IMR-90 (cell line): ENCODE measurements around the gene CHRNA7. TPM values are rescaled to one million over a fixed set of nuclear protein-coding genes. Genes with fewer than 3 reads are reported as not detected.

Experiments
- ATAC-seq: fragments of 200-7000 bp; cut with Tn5 transposase; 2 replicates; pipeline ENCODE4 v1.9.1; 2020; ENCODE audit warnings: low read depth, mild to moderate bottlenecking, moderate library complexity
- BruUV-seq: library from RNA; stranded (reverse); fragments of 400-500 nt; replicated peaks from 2 replicates; lab custom pipeline; 2021; lab: Mats Ljungman, UMichigan
- CTCF ChIA-PET: fragments of 300-600 bp; formaldehyde crosslinking; extraction: SDS; loops from one replicate; lab custom pipeline; 2021; ENCODE audit warnings: antibody characterized with exemption; lab: Yijun Ruan, JAX
- POLR2A ChIA-PET: fragments of 300-600 bp; sonication (Branson Sonifier 250); formaldehyde crosslinking; loops from one replicate; lab custom pipeline; 2022; ENCODE audit warnings: antibody characterized with exemption; ENCODE audit not compliant: unreplicated experiment; lab: Charles Lee
- DNase-seq: peaks from one replicate; pipeline ENCODE4 v3.0.0; 2013
- H2AFZ ChIP-seq: replicated peaks from 2 replicates; pipeline ENCODE3; 2013; ENCODE audit warnings: low read length, mild to moderate bottlenecking; ENCODE audit not compliant: poor library complexity
- H2AK5ac ChIP-seq: 2 replicates; pipeline ENCODE4 v1.6.1; 2013; ENCODE audit warnings: low read depth, low read length, inconsistent platforms
- H2AK9ac ChIP-seq: replicated peaks from 2 replicates; pipeline ENCODE3; 2013; ENCODE audit warnings: mild to moderate bottlenecking, low read depth, low read length, moderate library complexity; ENCODE audit not compliant: poor library complexity
- H2BK120ac ChIP-seq: 2 replicates; pipeline ENCODE4 v1.6.1; 2013; ENCODE audit warnings: low read depth, low read length, inconsistent platforms
- H2BK15ac ChIP-seq: 3 replicates; pipeline ENCODE4 v1.6.1; 2013; ENCODE audit warnings: low read depth, low read length, inconsistent platforms
- H2BK20ac ChIP-seq: 2 replicates; pipeline ENCODE4 v1.6.1; 2013; ENCODE audit warnings: low read depth, mild to moderate bottlenecking, inconsistent platforms, low read length, moderate library complexity
- H2BK5ac ChIP-seq: 2 replicates; pipeline ENCODE4 v1.6.1; 2013; ENCODE audit warnings: mild to moderate bottlenecking, low read depth, low read length, inconsistent platforms; ENCODE audit not compliant: poor library complexity, severe bottlenecking
- H3K14ac ChIP-seq: replicated peaks from 2 replicates; pipeline ENCODE4 v1.6.1; 2013; ENCODE audit warnings: low read depth, low read length, inconsistent platforms
- H3K18ac ChIP-seq: 2 replicates; pipeline ENCODE4 v1.6.1; 2013; ENCODE audit warnings: low read depth, low read length, control low read depth
- H3K23ac ChIP-seq: 2 replicates; pipeline ENCODE4 v1.6.1; 2013; ENCODE audit warnings: low read depth, low read length, inconsistent platforms
- H3K27ac ChIP-seq: 2 replicates; pipeline ENCODE4 v1.5.1; 2013; ENCODE audit warnings: mild to moderate bottlenecking, control low read depth, low read length; ENCODE audit not compliant: insufficient read depth
- H3K27me3 ChIP-seq: 2 replicates; pipeline ENCODE4 v1.6.1; 2013; ENCODE audit warnings: low read length; ENCODE audit not compliant: control insufficient read depth, insufficient read depth
- H3K36me3 ChIP-seq: 2 replicates; pipeline ENCODE4 v1.6.1; 2013; ENCODE audit warnings: low read length, mixed read lengths; ENCODE audit not compliant: control insufficient read depth, insufficient read depth
- H3K4ac ChIP-seq: 2 replicates; pipeline ENCODE4 v1.6.1; 2013; ENCODE audit warnings: low read depth, low read length, inconsistent platforms
- H3K4me1 ChIP-seq: 2 replicates; pipeline ENCODE4 v1.6.1; 2013; ENCODE audit warnings: low read length, mixed read lengths; ENCODE audit not compliant: control insufficient read depth, insufficient read depth
- H3K4me2 ChIP-seq: 2 replicates; pipeline ENCODE4 v1.6.1; 2013; ENCODE audit warnings: low read depth, mild to moderate bottlenecking, control low read depth, low read length, moderate library complexity
- H3K4me3 ChIP-seq: 2 replicates; pipeline ENCODE4 v1.5.1; 2013; ENCODE audit warnings: low read depth, mild to moderate bottlenecking, control low read depth, low read length, moderate library complexity; ENCODE audit not compliant: insufficient read depth
- H3K56ac ChIP-seq: 2 replicates; pipeline ENCODE4 v1.6.1; 2013; ENCODE audit warnings: low read length, inconsistent platforms; ENCODE audit not compliant: insufficient read depth; ENCODE audit errors: extremely low read depth
- H3K79me1 ChIP-seq, 2 experiments: 2 replicates each; pipeline ENCODE4 v1.6.1; 2013; ENCODE audit warnings: low read length in 2 of 2, inconsistent platforms in 1 of 2, low read depth in 1 of 2
- H3K9ac ChIP-seq: 2 replicates; pipeline ENCODE4 v1.6.1; 2013; ENCODE audit warnings: low read depth, low read length, control low read depth
- H3K9me1 ChIP-seq: 2 replicates; pipeline ENCODE4 v1.6.1; 2013; ENCODE audit warnings: low read length, inconsistent platforms; ENCODE audit not compliant: insufficient read depth
- H3K9me3 ChIP-seq: 2 replicates; pipeline ENCODE4 v1.6.1; 2013; ENCODE audit warnings: low read length; ENCODE audit not compliant: control insufficient read depth, insufficient read depth
- H4K20me1 ChIP-seq: 2 replicates; pipeline ENCODE4 v1.6.1; 2013; ENCODE audit warnings: low read length, inconsistent platforms; ENCODE audit not compliant: insufficient read depth
- H4K5ac ChIP-seq: 2 replicates; pipeline ENCODE4 v1.6.1; 2013; ENCODE audit warnings: mild to moderate bottlenecking, low read depth, low read length, control low read depth
- H4K8ac ChIP-seq, 2 experiments: 2 replicates each; pipeline ENCODE4 v1.6.1; 2013; ENCODE audit warnings: low read depth in 2 of 2, low read length in 2 of 2, control low read depth in 1 of 2, inconsistent platforms in 1 of 2
- H4K91ac ChIP-seq: 2 replicates; pipeline ENCODE4 v1.6.1; 2013; ENCODE audit warnings: low read depth, low read length, inconsistent platforms; ENCODE audit not compliant: insufficient read depth
- BHLHE40 ChIP-seq: fragments of 150-350 bp; IDR thresholded peaks from 2 replicates; pipeline ENCODE4 v1.6.1; 2016; ENCODE audit warnings: mild to moderate bottlenecking, low read depth, low read length
- CEBPB ChIP-seq: IDR thresholded peaks from 2 replicates; pipeline ENCODE4 v1.6.1; 2012; ENCODE audit warnings: low read depth, low read length, improper control_type of control experiment
- CTCF ChIP-seq: conservative IDR thresholded peaks from 2 replicates; pipeline ENCODE4 v1.5.1; 2012; ENCODE audit warnings: mild to moderate bottlenecking, low read depth, low read length, improper control_type of control experiment
- MAFK ChIP-seq: IDR thresholded peaks from 2 replicates; pipeline ENCODE4 v1.6.1; 2012; ENCODE audit warnings: low read depth, low read length, improper control_type of control experiment
- MAZ ChIP-seq: IDR thresholded peaks from 2 replicates; pipeline ENCODE4 v1.6.1; 2012; ENCODE audit warnings: low read depth, mild to moderate bottlenecking, low read length, improper control_type of control experiment, moderate library complexity, borderline replicate concordance
- MXI1 ChIP-seq: IDR thresholded peaks from 2 replicates; pipeline ENCODE4 v1.6.1; 2012; ENCODE audit warnings: low read depth, mild to moderate bottlenecking, low read length, moderate library complexity, borderline replicate concordance
- NFE2L2 ChIP-seq: fragments of 150-350 bp; IDR thresholded peaks from 2 replicates; pipeline ENCODE4 v1.6.1; 2016; ENCODE audit warnings: low read depth, mild to moderate bottlenecking, low read length
- POLR2A ChIP-seq: IDR thresholded peaks from 2 replicates; pipeline ENCODE4 v1.6.1; 2012; ENCODE audit warnings: mild to moderate bottlenecking, low read depth, low read length
- RAD21 ChIP-seq: IDR thresholded peaks from 2 replicates; pipeline ENCODE4 v1.6.1; 2012; ENCODE audit warnings: low read length, improper control_type of control experiment
- RCOR1 ChIP-seq: IDR thresholded peaks from 2 replicates; pipeline ENCODE4 v1.6.1; 2012; ENCODE audit warnings: mild to moderate bottlenecking, low read length, improper control_type of control experiment; ENCODE audit not compliant: insufficient replicate concordance
- RFX5 ChIP-seq: IDR thresholded peaks from 2 replicates; pipeline ENCODE4 v1.8.0; 2012; ENCODE audit warnings: low read depth, mild to moderate bottlenecking, low read length, moderate library complexity
- SMC3 ChIP-seq: fragments of 150-350 bp; IDR thresholded peaks from 2 replicates; pipeline ENCODE4 v1.6.1; 2016; ENCODE audit warnings: low read depth, mild to moderate bottlenecking, antibody characterized with exemption, low read length, moderate library complexity
- WGBS, 2 experiments: methylation state at CpG; one replicate each; pipeline versions ENCODE4 v1.1.5 to v1.1.7; 2013; ENCODE audit warnings: missing lambda C conversion rate in 2 of 2; ENCODE audit not compliant: insufficient read length in 1 of 2; ENCODE audit errors: extremely low coverage in 2 of 2; 5-methylcytosine and 5-hydroxymethylcytosine counted together
- dilution Hi-C: fragments of 300-500 bp; cut with HindIII; formaldehyde crosslinking; loops from one replicate; pipeline ENCODE4 v1.14.3; 2018; ENCODE audit warnings: low sequenced_read_pairs; ENCODE audit not compliant: unreplicated experiment
- in situ Hi-C: fragments of 300-500 bp; cut with MboI; formaldehyde crosslinking; loops from 3 replicates; pipeline ENCODE4 v1.14.3; 2019; ENCODE audit warnings: low sequenced_read_pairs, inconsistent platforms, mixed read lengths
- intact Hi-C: fragments of 100-400 bp; cut with micrococcal nuclease; formaldehyde crosslinking; loops from 2 replicates; pipeline ENCODE4 v1.10.0; 2022
- polyA plus RNA-seq, 3 experiments: library from polyadenylated mRNA; depleted of rRNA; stranded (reverse); fragments of >200 nt; gene quantifications; 2 replicates each; pipeline ENCODE4 v1.2.3, GENCODE V29; 2012; ENCODE audit warnings: low replicate concordance in 1 of 3
- total RNA-seq: library from RNA; depleted of rRNA; stranded (reverse); fragments of >200 nt; gene quantifications from 2 replicates; pipeline ENCODE4 v1.2.3, GENCODE V29; 2012

CHRNA7 gene
- total and polyA plus RNA-seq, 2 of the 4 experiments (the other 2 are of a cell fraction): 0.10 TPM; not detected in 1

GRCh38 chr15:32007355-32007960 lies 22.9 kb upstream of the CHRNA7 start:
- no peak overlapping the region for H2BK120ac ChIP-seq
- H3K36me3 ChIP-seq: no peaks in the 10 kb centered on the region
- no peak overlapping the region for H2BK15ac ChIP-seq
- H3K4ac ChIP-seq: no peak overlapping the region
- no TSS peak for BruUV-seq
- dilution Hi-C loops (no loop called here), in situ Hi-C loops (no loop called here), intact Hi-C loops (no loop called here)
- no peak overlapping the region for H3K56ac ChIP-seq
- no peak for TF ChIP-seq BHLHE40
- TF ChIP-seq RFX5: no peak
- no peak for TF ChIP-seq SMC3
- no peak for TF ChIP-seq CEBPB
- TF ChIP-seq NFE2L2: no peak
- no peak for TF ChIP-seq RAD21
- TF ChIP-seq MAZ: no peak
- TF ChIP-seq RCOR1: no peak
- no peak for TF ChIP-seq POLR2A
- no peak for TF ChIP-seq MXI1
- TF ChIP-seq MAFK: no peak
- no peak for TF ChIP-seq CTCF
- no peak overlapping the region for H3K4me2 ChIP-seq
- H3K79me1 ChIP-seq: no peaks in the 10 kb centered on the region
- H3K4me1 ChIP-seq: no peaks in the 10 kb centered on the region
- ATAC-seq (no peak), DNase-seq (no peak)
- no peaks in the 10 kb centered on the region for H4K20me1 ChIP-seq
- no peak overlapping the region for H3K23ac ChIP-seq
- no peak overlapping the region for H2AK9ac ChIP-seq
- no peak overlapping the region for H2BK5ac ChIP-seq
- no peak overlapping the region for H3K9ac ChIP-seq
- no peak overlapping the region for H2AK5ac ChIP-seq
- no peak overlapping the region for H3K14ac ChIP-seq
- POLR2A ChIA-PET: no interaction called here
- H2BK20ac ChIP-seq: no peak overlapping the region
- CTCF ChIA-PET: no interaction called here
- no peak overlapping the region for H4K91ac ChIP-seq
- H3K27me3 ChIP-seq: no peaks in the 10 kb centered on the region
- H4K8ac ChIP-seq: no peak overlapping the region
- no peaks in the 10 kb centered on the region for H3K9me3 ChIP-seq
- no peak overlapping the region for H3K18ac ChIP-seq
- H2AFZ ChIP-seq: no peak overlapping the region
- no peaks in the 10 kb centered on the region for H3K9me1 ChIP-seq
- no peak overlapping the region for H3K4me3 ChIP-seq
- no peak overlapping the region for H3K27ac ChIP-seq
- no peak overlapping the region for H4K5ac ChIP-seq
- WGBS, 2 experiments: 29% methylated on average over 2 of the region's 6 CpGs; no CpG with 5 or more reads in 1 of the 2 experiments
